HUES48 (cell line): ENCODE measurements around the gene NARS2.
"Not testable (repeated sequence)": the region's sequence is repeated elsewhere in the genome, so short reads cannot be mapped to it uniquely, and the experiment has no call there.

Experiments used
- H3K27ac ChIP-seq: one replicate; pipeline ENCODE4 v1.7.0; 2013; ENCODE audit warnings: low read depth, low read length, inconsistent platforms
- H3K27me3 ChIP-seq: 2 replicates; pipeline ENCODE4 v1.6.1; 2013; ENCODE audit warnings: mild to moderate bottlenecking, low read length; ENCODE audit not compliant: control insufficient read depth, insufficient read depth
- H3K36me3 ChIP-seq: 2 replicates; pipeline ENCODE4 v1.6.1; 2013; ENCODE audit warnings: low read length; ENCODE audit not compliant: control insufficient read depth, insufficient read depth
- H3K4me1 ChIP-seq: 2 replicates; pipeline ENCODE4 v1.6.1; 2013; ENCODE audit warnings: mild to moderate bottlenecking, low read length; ENCODE audit not compliant: control insufficient read depth, insufficient read depth
- H3K4me3 ChIP-seq: 2 replicates; pipeline ENCODE4 v1.5.1; 2013; ENCODE audit warnings: mild to moderate bottlenecking, low read depth, low read length
- H3K9ac ChIP-seq: 2 replicates; pipeline ENCODE4 v1.6.1; 2013; ENCODE audit warnings: mild to moderate bottlenecking, low read depth, low read length, moderate library complexity
- H3K9me3 ChIP-seq: 2 replicates; pipeline ENCODE4 v1.6.1; 2013; ENCODE audit warnings: low read length; ENCODE audit not compliant: control insufficient read depth, insufficient read depth

The NARS2 gene

GRCh38 chr11:78574386-78575381 is at the start of gene NARS2:
TSS of gene NARS2 (minus strand) at chr11:78574864. CDS start at chr11:78574488, 376 bp downstream.
- Histone ChIP-seq H3K9ac (peak within 1 kb of the TSS; percentile 82), H3K9me3 (no peaks in the 10 kb centered on the region), H3K27ac (peak within 1 kb of the TSS; percentile 92), H3K4me1 (peaks cover 9% of the 10 kb centered on the region; the same call in 1 of the 2 replicates), H3K36me3 (peaks cover 32% of the 10 kb centered on the region), H3K27me3 (no peaks in the 10 kb centered on the region), H3K4me3 (peak within 1 kb of the TSS; percentile 85)

DNA sequence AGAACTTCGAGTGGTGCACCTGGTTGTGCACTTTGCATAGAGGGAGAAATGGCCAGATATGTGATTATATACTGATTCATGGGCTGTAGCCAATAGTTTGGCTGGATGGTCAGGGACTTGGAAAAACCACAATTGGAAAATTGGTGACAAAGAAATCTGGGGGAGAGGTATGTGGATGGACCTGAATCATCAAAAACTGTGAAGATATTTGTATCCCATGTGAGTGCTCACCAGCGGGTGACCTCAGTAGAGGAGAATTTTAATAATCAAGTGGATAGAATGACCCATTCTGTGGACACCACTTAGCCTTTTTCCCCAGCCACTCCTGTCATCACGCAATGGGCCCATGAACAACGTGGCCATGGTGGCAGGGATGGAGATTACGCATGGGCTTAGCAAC is 48.0 kb upstream of the NARS2 start:
- Histone ChIP-seq H3K36me3 (no peaks in the 10 kb centered on the region), H3K4me1 (no peaks in the 10 kb centered on the region), H3K4me3 (no peak overlapping the region), H3K27ac (no peak overlapping the region), H3K27me3 (no peaks in the 10 kb centered on the region), H3K9ac (no peak overlapping the region), H3K9me3 (no peaks in the 10 kb centered on the region; the same call in 1 of the 2 replicates)

- Histone ChIP-seq H3K27ac (no peak overlapping the region), H3K9me3 (no peaks in the 10 kb centered on the region; the same call in 1 of the 2 replicates), H3K27me3 (no peaks in the 10 kb centered on the region), H3K36me3 (no peaks in the 10 kb centered on the region), H3K9ac (no peak overlapping the region), H3K4me3 (no peak overlapping the region), H3K4me1 (no peaks in the 10 kb centered on the region)
Measured at GRCh38 chr11:78620159-78620558, 45.5 kb upstream of the NARS2 start.

DNA sequence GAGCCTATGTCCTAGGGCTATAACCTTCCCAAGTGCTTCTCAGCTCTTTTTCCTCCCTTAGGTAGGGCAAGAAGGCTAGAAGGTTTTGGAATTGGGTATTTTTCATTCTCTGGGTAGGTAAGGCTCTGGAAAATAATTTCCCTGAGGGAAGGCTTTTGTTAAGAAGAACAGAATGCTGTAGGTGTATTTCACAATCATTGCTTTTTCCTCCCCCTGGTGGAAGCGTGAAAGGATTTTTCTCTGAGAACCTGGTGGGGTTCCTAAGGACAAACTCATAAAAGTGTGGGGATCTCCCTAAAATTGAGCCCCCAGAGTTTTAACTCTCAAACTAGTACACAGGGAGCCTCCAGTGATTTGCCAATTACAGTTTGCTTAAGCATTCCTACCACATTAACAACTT is 41.1 kb upstream of the NARS2 start:
- H3K27ac ChIP-seq: no peak overlapping the region
- no peak overlapping the region for H3K9ac ChIP-seq
- H3K4me1 ChIP-seq: no peaks in the 10 kb centered on the region
- no peaks in the 10 kb centered on the region for H3K27me3 ChIP-seq
- H3K9me3 ChIP-seq: no peaks in the 10 kb centered on the region; the same call in 1 of the 2 replicates
- H3K36me3 ChIP-seq: no peaks in the 10 kb centered on the region
- no peak overlapping the region for H3K4me3 ChIP-seq

GRCh38 chr11:78613378-78613813 is 38.7 kb upstream of the NARS2 start:
- no peak overlapping the region for H3K9ac ChIP-seq
- H3K27ac ChIP-seq: no peak overlapping the region
- H3K27me3 ChIP-seq: no peaks in the 10 kb centered on the region
- H3K36me3 ChIP-seq: no peaks in the 10 kb centered on the region
- no peaks in the 10 kb centered on the region for H3K9me3 ChIP-seq
- H3K4me3 ChIP-seq: no peak overlapping the region
- no peaks in the 10 kb centered on the region for H3K4me1 ChIP-seq

DNA sequence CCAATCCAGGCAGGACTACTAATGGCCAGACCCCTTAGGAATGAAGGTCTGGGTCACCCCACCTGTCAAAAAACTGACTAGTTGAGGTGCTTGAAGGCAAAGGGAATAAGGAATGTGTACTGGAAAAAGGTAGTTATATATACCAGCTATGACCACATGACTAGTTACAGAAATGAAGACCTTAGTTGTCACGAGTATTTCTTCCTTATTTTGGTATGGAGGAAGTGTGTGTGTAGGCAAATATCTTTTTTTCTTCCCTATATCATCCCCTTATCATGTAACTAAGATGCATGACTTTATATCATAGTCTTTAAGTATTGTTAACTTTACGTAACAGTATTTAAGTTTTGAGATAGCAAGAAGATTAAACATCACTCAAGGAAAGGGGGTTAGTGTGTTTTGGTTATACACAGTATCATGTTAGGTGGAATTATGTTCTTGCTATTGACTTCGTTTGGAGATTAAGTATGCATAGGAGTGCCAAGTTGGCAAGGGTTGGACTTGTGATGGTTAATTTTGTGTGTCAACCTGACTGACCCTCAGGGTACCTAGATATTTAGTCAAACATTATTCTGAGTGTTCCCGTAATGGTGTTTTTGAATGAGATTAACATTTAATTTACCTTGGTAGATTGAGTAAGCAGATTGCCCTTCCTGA is 38.2 kb upstream of the NARS2 start:
- Histone ChIP-seq H3K9ac (no peak overlapping the region), H3K4me1 (no peaks in the 10 kb centered on the region), H3K4me3 (no peak overlapping the region), H3K9me3 (no peaks in the 10 kb centered on the region), H3K27me3 (no peaks in the 10 kb centered on the region), H3K27ac (no peak overlapping the region), H3K36me3 (no peaks in the 10 kb centered on the region)

GRCh38 chr11:78609321-78609720 is 34.7 kb upstream of the NARS2 start:
- not testable (repeated sequence) for H3K4me3 ChIP-seq, H3K9ac ChIP-seq, H3K36me3 ChIP-seq, H3K27me3 ChIP-seq, H3K4me1 ChIP-seq, H3K9me3 ChIP-seq, H3K27ac ChIP-seq

DNA sequence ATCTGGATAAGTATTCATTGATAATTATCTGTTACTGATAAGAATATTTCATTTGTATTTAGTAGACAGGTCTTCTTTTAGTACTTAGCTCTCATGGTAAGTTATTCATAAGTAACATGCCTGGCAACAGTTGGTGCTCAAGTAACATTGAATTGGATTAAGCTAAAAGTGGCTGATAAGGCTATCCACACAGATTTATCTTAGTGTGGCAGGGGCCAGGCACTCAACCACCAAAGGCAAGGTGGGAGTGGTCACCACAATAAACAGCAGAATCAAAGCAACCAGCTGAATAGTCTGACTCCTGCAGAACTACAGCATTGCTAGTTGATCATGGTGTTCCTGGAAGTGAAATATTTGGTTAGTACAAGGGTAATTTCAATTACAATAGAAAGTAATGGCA is 33.0 kb upstream of the NARS2 start:
- Histone ChIP-seq H3K36me3 (no peaks in the 10 kb centered on the region), H3K4me3 (no peak overlapping the region), H3K27me3 (no peaks in the 10 kb centered on the region), H3K27ac (no peak overlapping the region), H3K9ac (no peak overlapping the region), H3K4me1 (no peaks in the 10 kb centered on the region), H3K9me3 (no peaks in the 10 kb centered on the region)

- no peak overlapping the region for H3K9ac ChIP-seq
- no peak overlapping the region for H3K27ac ChIP-seq
Measured at GRCh38 chr11:78606667-78607066, 32.0 kb upstream of the NARS2 start.

DNA sequence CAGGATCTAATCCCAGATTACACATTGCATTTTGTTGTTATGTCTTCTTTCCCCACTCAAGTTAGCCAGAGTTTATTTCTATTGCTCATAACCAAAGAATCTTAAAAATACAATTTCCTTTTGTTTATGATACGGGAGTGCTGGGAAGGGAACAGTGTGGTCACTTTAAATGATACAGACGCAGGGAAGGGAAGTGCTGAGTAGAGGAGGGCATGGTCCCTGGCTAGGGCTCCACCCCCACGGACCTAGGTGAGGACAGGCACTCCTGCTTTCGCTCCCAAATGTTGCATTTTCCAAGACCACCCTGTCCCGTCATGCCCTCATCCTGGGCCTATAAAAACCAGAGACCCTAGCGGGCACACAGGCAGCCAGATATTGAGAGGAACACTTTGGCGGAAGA is 30.6 kb upstream of the NARS2 start:
- Histone ChIP-seq H3K4me3 (no peak overlapping the region), H3K36me3 (no peaks in the 10 kb centered on the region), H3K27me3 (no peaks in the 10 kb centered on the region), H3K27ac (no peak overlapping the region), H3K9me3 (no peaks in the 10 kb centered on the region), H3K9ac (no peak overlapping the region), H3K4me1 (no peaks in the 10 kb centered on the region)

More at GRCh38 chr11:78606667-78607066, 32.0 kb upstream of the NARS2 start:
- Histone ChIP-seq H3K4me1 (no peaks in the 10 kb centered on the region), H3K36me3 (no peaks in the 10 kb centered on the region), H3K4me3 (no peak overlapping the region), H3K27me3 (no peaks in the 10 kb centered on the region), H3K9me3 (no peaks in the 10 kb centered on the region)

GRCh38 chr11:78603792-78604191 is 29.1 kb upstream of the NARS2 start:
- H3K9me3 ChIP-seq: no peaks in the 10 kb centered on the region
- H3K36me3 ChIP-seq: no peaks in the 10 kb centered on the region
- H3K27me3 ChIP-seq: no peaks in the 10 kb centered on the region
- no peak overlapping the region for H3K9ac ChIP-seq
- no peak overlapping the region for H3K4me3 ChIP-seq
- no peak overlapping the region for H3K27ac ChIP-seq
- H3K4me1 ChIP-seq: no peaks in the 10 kb centered on the region
